NCI-H2196 treated with DMSO at 0.1 percent for 48 hours (cell line): ENCODE measurements around the gene ABR.
"Not testable (repeated sequence)": the region's sequence is repeated elsewhere in the genome, so short reads cannot be mapped to it uniquely, and the experiment has no call there.

Experiments used
- DNase-seq: peaks from one replicate; lab custom pipeline; 2025; ENCODE audit not compliant: unreplicated experiment; lab: John Stamatoyannopoulos, UW

ABR gene

GRCh38 chr17:1050246-1050995 lies 129.4 kb downstream of the ABR start:
- no peak for DNase-seq

- DNase-seq = no peak
Measured at GRCh38 chr17:1049446-1050225, 130.1 kb downstream of the ABR start.

GRCh38 chr17:1048516-1049115 lies 131.2 kb downstream of the ABR start:
- DNase-seq = not testable (repeated sequence)

GRCh38 chr17:1047879-1048470 lies 131.8 kb downstream of the ABR start:
- no peak for DNase-seq

- DNase-seq = no peak
Measured at GRCh38 chr17:1047177-1047878, 132.5 kb downstream of the ABR start.

GRCh38 chr17:1045456-1045855 lies 134.3 kb downstream of the ABR start:
- DNase-seq = no peak

GRCh38 chr17:1044387-1045009 lies 135.3 kb downstream of the ABR start:
- DNase-seq = not testable (repeated sequence)

GRCh38 chr17:1043601-1044251 lies 136.1 kb downstream of the ABR start:
- no peak for DNase-seq

GRCh38 chr17:1042486-1042885 lies 137.3 kb downstream of the ABR start:
- no peak for DNase-seq

GRCh38 chr17:1041746-1042145 lies 138.0 kb downstream of the ABR start:
- no peak for DNase-seq

GRCh38 chr17:1040216-1040600 lies 139.6 kb downstream of the ABR start:
- DNase-seq = no peak

GRCh38 chr17:1039511-1040215 lies 140.1 kb downstream of the ABR start:
- no peak for DNase-seq

- no peak for DNase-seq
Measured at GRCh38 chr17:1039123-1039507, 140.7 kb downstream of the ABR start.

GRCh38 chr17:1038459-1039122 lies 141.2 kb downstream of the ABR start:
- DNase-seq = no peak

- DNase-seq = no peak
Measured at GRCh38 chr17:1037238-1037879, 142.4 kb downstream of the ABR start.

GRCh38 chr17:1036845-1037237 lies 142.9 kb downstream of the ABR start:
- no peak for DNase-seq

- DNase-seq = no peak
Measured at GRCh38 chr17:1036171-1036844, 143.5 kb downstream of the ABR start.
